ENCODE results near the gene ZDHHC14. TPM values are rescaled to one million over a fixed set of nuclear protein-coding genes. Genes with fewer than 3 reads are reported as not detected.

The ZDHHC14 gene
- total RNA-seq, 2 experiments from 2014 or later = 1.3 to 1.6 TPM

DNA sequence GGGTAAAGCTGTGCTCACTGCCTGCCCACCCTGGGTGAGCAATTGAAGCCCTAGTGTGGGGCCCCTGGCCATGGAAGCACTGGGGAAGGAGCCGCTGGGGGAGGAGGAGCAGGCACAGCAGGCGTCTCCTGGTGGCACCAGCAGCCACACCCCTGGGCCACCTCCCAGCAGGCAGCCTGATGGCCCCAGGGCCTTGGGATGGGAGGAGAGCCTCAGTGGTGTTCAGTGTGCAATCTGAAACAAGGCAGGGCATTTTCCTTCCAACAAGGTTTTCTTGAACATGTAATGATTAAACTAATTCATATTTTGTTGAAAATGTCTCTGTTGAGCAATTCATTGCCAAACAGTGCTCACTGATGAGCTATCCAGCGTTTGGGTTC, 151.0 kb downstream of the ZDHHC14 start:
- H3K4me1 Mint-ChIP-seq (ENCODE audit: low read depth) = peaks cover 34% of the 10 kb centered on the region
- Histone ChIP-seq H3K9me3 (ENCODE audit: control insufficient read depth in 1 of 2, insufficient read depth in 1 of 2, low read length in 2 of 2) (no peaks in the 10 kb centered on the region), H3K4me1 (ENCODE audit: insufficient read depth, low read length) (peaks cover 37% of the 10 kb centered on the region), H3K27me3 (ENCODE audit: control insufficient read depth in 1 of 2, insufficient read depth in 2 of 2, low read length in 2 of 2) (no peaks in the 10 kb centered on the region), H3K36me3 (ENCODE audit: insufficient read depth, low read length) (no peaks in the 10 kb centered on the region), H3K27ac (ENCODE audit: low read depth in 1 of 2, low read length in 2 of 2) (no peak overlapping the region), H3K4me3 (ENCODE audit: low read length) (no peak overlapping the region)
- ATAC-seq (ENCODE audit: poor library complexity) (no peak), DNase-seq (no peak)
- intact Hi-C loops (cut with DNase I, micrococcal nuclease) = no loop called here
- CTCF ChIA-PET = no interaction called here
- no peak overlapping the region for H3K27ac Mint-ChIP-seq
- TF ChIP-seq, protein P1, sequence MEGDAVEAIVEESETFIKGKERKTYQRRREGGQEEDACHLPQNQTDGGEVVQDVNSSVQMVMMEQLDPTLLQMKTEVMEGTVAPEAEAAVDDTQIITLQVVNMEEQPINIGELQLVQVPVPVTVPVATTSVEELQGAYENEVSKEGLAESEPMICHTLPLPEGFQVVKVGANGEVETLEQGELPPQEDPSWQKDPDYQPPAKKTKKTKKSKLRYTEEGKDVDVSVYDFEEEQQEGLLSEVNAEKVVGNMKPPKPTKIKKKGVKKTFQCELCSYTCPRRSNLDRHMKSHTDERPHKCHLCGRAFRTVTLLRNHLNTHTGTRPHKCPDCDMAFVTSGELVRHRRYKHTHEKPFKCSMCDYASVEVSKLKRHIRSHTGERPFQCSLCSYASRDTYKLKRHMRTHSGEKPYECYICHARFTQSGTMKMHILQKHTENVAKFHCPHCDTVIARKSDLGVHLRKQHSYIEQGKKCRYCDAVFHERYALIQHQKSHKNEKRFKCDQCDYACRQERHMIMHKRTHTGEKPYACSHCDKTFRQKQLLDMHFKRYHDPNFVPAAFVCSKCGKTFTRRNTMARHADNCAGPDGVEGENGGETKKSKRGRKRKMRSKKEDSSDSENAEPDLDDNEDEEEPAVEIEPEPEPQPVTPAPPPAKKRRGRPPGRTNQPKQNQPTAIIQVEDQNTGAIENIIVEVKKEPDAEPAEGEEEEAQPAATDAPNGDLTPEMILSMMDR (IDR thresholded peaks at IDR 0.05) = no peak
- no peaks in the 10 kb centered on the region for H3K9me3 Mint-ChIP-seq
- H3K36me3 Mint-ChIP-seq (ENCODE audit: low read depth) = no peaks in the 10 kb centered on the region
- H3K27me3 Mint-ChIP-seq = no peaks in the 10 kb centered on the region
- POLR2A ChIA-PET = no interaction called here
- no peak overlapping the region for H3K4me3 Mint-ChIP-seq

DNA sequence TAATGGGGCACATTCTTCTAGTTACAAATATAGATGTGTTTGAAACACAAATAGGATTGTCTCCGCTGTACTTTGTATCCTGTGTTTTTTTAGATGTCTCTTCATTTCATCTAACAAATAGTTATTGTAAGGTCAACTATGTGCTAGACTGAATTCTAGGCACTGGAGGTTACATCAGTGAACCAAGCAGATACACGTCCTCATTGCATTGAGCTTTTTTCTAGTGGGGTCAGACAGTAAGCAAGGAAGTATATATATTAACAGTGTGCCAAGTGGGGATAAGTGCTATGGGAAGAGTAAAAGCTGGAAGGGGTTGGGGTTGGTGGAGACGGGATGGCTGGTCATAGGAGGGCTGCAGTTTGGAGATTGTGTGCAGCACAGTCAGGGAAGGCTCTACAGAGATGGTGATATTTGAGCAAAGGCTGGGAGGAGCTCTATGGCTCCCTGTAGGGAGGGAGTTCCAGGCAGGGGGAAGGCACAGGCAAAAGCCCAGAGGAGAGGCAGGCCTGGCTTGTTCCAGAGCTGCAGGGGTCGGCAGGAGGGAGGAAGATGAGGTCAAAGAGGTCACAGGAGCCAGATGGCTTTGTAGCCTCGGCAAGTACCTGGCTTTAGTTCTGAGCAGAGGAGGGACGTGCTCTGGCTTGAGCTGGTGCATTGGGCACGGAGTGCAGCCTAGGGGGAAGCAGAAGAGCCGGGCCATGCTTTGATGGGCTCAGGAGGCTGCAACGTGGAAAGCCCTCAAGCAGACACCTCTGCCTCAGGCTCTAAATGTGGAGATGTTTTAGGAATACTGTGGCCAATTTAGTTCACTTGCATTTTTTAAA, 152.3 kb downstream of the ZDHHC14 start:
- TF ChIP-seq, protein P1 (IDR thresholded peaks at IDR 0.05) = no peak
- Histone ChIP-seq H3K27ac (ENCODE audit: low read depth in 1 of 2, low read length in 2 of 2) (no peak overlapping the region), H3K36me3 (ENCODE audit: insufficient read depth, low read length) (no peaks in the 10 kb centered on the region), H3K9me3 (ENCODE audit: control insufficient read depth in 1 of 2, insufficient read depth in 1 of 2, low read length in 2 of 2) (no peaks in the 10 kb centered on the region), H3K27me3 (ENCODE audit: control insufficient read depth in 1 of 2, insufficient read depth in 2 of 2, low read length in 2 of 2) (no peaks in the 10 kb centered on the region), H3K4me3 (ENCODE audit: low read length) (no peak overlapping the region), H3K4me1 (ENCODE audit: insufficient read depth, low read length) (peaks cover 38% of the 10 kb centered on the region)
- H3K27me3 Mint-ChIP-seq = no peaks in the 10 kb centered on the region
- ChIA-PET CTCF (no interaction called here), POLR2A (interaction anchor here (1.6 kb wide), 1 partner anchor 9 kb away, joined by 4 read pairs; no protein-coding TSS in a partner anchor)
- ATAC-seq (ENCODE audit: poor library complexity) (no peak), DNase-seq (no peak)
- H3K4me1 Mint-ChIP-seq (ENCODE audit: low read depth) = peaks cover 29% of the 10 kb centered on the region
- H3K36me3 Mint-ChIP-seq (ENCODE audit: low read depth) = no peaks in the 10 kb centered on the region
- intact Hi-C loops (cut with DNase I, micrococcal nuclease) = no loop called here
- no peak overlapping the region for H3K4me3 Mint-ChIP-seq
- no peaks in the 10 kb centered on the region for H3K9me3 Mint-ChIP-seq
- no peak overlapping the region for H3K27ac Mint-ChIP-seq

DNA sequence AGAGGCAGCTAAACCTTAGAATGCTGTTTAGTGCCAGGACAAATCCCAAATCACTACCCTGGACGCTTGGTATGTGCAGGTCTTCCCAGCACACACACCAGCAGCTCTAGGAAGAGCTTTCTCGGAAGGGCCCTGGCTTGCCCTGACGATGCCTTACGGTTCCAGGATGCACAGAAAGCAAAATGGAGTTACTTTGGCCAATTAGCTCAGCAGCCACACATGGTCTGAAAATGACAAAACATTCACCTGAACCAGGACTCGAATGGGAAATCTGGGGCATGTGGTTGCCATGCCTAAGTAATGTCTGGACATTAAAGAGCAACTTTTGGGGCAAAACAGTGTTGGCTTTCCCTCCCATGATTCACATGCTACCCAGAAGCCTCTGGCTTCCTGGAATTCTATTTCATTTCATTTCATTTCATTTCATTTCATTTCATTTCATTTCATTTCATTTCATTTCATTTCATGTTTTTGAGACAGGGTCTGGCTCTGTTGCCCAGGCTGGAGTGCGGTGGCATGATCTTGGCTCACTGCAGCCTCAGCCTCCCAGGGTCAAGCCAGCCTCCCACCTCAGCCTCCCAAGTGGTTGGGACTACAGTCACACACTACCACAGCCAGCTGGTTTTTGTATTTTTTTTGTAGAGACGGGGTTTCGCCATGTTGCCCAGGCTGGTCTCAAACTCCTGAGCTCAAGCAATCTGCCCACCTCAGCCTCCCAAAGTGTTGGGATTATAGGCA, 153.3 kb downstream of the ZDHHC14 start:
- intact Hi-C loops (cut with DNase I, micrococcal nuclease) = no loop called here
- TF ChIP-seq, protein P1 (IDR thresholded peaks at IDR 0.05) = no peak
- Mint-ChIP-seq H3K27me3 (no peaks in the 10 kb centered on the region), H3K4me1 (ENCODE audit: low read depth) (peaks cover 29% of the 10 kb centered on the region), H3K4me3 (no peak overlapping the region), H3K36me3 (ENCODE audit: low read depth) (no peaks in the 10 kb centered on the region), H3K27ac (no peak overlapping the region), H3K9me3 (no peaks in the 10 kb centered on the region)
- no peaks in the 10 kb centered on the region for H3K9me3 ChIP-seq (ENCODE audit: control insufficient read depth in 1 of 2, insufficient read depth in 1 of 2, low read length in 2 of 2)
- ChIA-PET POLR2A (interaction anchor here (0.5 to 1.6 kb wide), 2 partner anchors 10 to 613 kb away, joined by 3 to 4 read pairs; no protein-coding TSS in a partner anchor), CTCF (no interaction called here)
- peaks cover 48% of the 10 kb centered on the region for H3K4me1 ChIP-seq (ENCODE audit: insufficient read depth, low read length)
- H3K27me3 ChIP-seq (ENCODE audit: control insufficient read depth in 1 of 2, insufficient read depth in 2 of 2, low read length in 2 of 2) = no peaks in the 10 kb centered on the region
- no peaks in the 10 kb centered on the region for H3K36me3 ChIP-seq (ENCODE audit: insufficient read depth, low read length)
- H3K4me3 ChIP-seq (ENCODE audit: low read length) = no peak overlapping the region
- ATAC-seq (ENCODE audit: poor library complexity) (no peak), DNase-seq (no peak)
- H3K27ac ChIP-seq (ENCODE audit: low read depth in 1 of 2, low read length in 2 of 2) = peak overlapping the region in 1 of 2 donors; percentile 3
